Measurements from ENCODE around the gene HOXC9.

Gene HOXC9

GRCh38 chr12:53976172-53976822 is 23.7 kb upstream of the HOXC9 start:
- FAIRE-seq: no peak

DNA sequence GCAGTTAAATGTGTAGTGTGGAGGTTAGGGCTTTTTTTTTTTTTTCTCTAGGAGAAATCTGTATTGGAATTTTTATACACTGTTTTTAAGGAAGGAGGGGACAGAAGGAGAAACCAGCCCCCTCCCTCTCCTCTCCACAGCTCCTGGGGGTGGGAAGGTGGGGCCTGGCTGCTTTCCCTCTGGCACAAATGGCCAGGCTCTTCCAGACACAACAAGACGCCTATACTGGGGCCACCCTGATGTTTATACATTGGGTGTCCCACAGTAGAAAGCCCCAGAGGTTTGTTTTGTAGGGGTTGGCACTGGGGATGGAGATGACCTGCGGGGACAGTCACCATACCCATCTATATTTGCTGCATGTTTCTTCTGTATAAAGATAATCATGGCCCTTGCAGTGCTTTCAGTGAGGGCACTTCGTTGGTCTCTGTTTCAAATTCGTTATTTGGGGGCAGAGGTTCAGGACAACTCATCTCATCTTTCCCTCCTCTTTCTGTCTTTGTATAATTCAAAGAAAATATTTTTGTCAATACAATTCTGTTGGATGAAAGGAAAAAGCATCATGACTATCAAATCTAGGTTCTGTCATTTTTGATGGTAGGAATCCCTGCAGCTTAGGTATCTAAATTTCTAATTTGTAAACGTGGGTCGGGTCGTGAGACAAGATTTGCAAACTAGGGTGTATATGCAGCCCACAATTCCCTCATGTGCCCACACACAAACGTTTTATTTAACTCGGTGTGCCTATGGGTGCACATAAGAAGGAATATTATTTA is 23.0 kb upstream of the HOXC9 start:
- FAIRE-seq: no peak

- no peak for FAIRE-seq
Measured at GRCh38 chr12:53977596-53978445, 22.1 kb upstream of the HOXC9 start.

- FAIRE-seq: no peak
Measured at GRCh38 chr12:53978477-53979356, 21.2 kb upstream of the HOXC9 start.

DNA sequence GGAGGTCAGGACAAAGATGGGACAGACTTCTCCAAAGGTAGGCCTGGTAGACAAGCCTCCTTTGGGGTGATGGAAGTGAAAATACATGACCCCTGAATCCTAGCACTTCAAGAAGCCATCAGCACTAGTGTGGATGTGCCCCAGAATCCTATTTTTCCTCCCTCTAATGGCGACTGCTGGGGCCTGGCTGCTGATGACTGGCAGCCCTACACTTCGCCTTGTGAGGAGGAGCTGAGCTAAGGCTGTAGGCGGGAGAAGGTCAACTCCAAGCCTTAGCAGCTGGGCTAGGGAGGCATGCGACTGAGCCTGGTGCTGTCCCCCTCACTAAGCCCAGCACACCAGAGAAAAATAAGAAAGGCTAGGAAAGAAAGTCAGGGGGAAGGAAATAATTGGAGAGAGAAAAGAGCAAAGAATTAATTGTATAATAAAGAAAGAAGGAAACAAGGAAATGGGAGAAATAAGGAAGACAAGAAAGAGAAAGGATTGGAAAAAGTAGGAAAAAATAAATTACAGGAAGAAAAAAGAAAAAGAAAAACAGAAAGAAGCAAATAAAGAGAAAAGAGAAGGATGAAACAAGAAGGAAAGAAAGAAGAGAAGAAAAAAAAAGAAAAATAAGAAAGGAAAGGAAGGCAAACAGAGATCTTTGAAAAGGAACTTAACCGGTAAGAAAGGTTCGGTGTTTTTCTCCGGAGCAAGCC is 19.7 kb upstream of the HOXC9 start:
- FAIRE-seq: no peak

GRCh38 chr12:53980802-53981496 is 19.0 kb upstream of the HOXC9 start:
- no peak for FAIRE-seq

- no peak for FAIRE-seq
Measured at GRCh38 chr12:53981634-53982565, 18.1 kb upstream of the HOXC9 start.

DNA sequence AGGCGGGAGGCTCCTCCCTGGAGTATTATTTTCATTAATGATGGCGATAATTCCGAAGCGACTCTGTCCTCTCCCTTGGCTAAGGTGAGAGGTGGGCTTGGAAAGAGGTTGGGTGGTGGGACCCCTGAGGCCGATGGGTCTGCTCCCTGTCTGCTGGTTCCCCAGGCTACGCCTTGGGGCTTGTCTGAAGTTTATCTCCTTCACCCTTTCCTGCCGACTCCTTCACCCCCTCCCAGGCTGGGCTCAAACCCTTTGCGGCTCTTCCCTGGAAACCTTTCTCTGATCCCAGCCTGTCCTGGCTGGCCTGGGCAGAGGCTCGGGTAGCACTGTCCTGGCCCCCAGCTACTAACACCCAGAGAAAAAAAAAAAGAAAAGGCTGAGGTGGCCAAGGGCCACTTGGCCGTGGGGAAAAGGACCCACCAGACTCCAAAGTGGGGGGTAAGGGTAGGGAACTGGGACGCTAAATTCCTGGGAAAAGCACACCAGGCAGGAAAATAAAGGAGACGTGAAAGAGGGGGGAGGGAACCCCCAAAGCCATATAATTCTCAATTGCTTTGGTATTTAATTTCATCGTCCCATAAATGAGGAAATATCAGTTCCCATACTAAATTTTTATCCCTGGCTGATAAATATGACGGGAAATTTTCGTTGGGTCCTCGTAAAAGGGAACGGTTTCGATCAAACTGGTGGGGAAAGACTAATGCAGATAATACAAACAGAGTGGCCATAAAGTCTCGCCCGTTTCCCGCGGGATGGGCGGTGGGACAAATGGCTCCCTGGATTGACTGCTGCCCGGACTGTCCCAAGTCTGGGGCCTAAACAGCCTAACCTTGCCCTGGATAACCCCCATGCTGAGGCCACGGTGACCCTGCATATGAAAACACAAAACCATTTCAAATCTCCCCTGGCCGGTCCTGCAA is 17.1 kb upstream of the HOXC9 start:
- no peak for FAIRE-seq

DNA sequence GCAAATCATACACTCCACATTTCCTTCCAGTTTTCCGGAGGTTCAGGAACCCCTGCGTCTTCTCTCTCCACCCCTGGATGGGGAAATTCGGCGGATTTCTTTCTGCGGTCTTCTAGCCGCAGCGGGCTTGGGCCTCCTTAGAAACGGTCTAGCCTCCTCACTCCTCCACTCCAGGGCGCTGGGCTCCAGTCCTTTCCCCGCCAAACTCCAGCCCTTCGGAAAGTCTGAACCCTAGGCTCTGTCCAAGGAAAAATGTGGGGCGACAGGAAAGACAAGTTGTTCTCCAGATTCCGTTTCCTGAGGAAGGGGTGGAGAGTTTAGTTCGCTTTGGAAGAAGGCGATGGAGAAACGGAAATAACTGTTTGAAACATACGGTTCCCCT is 16.4 kb upstream of the HOXC9 start:
- FAIRE-seq: no peak

GRCh38 chr12:53983950-53984572 is 15.9 kb upstream of the HOXC9 start:
- FAIRE-seq: no peak

GRCh38 chr12:53984901-53985691 is 14.9 kb upstream of the HOXC9 start, which contains the start of gene HOXC10:
HOXC10 (plus strand) TSS chr12:53985146; CDS start chr12:53985260, 114 bp downstream.
- FAIRE-seq: no peak

DNA sequence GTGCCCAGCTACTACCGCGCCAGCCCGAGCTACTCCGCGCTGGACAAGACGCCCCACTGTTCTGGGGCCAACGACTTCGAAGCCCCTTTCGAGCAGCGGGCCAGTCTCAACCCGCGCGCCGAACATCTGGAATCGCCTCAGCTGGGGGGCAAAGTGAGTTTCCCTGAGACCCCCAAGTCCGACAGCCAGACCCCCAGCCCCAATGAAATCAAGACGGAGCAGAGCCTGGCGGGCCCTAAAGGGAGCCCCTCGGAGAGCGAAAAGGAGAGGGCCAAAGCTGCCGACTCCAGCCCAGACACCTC is 14.3 kb upstream of the HOXC9 start:
- no peak for FAIRE-seq

DNA sequence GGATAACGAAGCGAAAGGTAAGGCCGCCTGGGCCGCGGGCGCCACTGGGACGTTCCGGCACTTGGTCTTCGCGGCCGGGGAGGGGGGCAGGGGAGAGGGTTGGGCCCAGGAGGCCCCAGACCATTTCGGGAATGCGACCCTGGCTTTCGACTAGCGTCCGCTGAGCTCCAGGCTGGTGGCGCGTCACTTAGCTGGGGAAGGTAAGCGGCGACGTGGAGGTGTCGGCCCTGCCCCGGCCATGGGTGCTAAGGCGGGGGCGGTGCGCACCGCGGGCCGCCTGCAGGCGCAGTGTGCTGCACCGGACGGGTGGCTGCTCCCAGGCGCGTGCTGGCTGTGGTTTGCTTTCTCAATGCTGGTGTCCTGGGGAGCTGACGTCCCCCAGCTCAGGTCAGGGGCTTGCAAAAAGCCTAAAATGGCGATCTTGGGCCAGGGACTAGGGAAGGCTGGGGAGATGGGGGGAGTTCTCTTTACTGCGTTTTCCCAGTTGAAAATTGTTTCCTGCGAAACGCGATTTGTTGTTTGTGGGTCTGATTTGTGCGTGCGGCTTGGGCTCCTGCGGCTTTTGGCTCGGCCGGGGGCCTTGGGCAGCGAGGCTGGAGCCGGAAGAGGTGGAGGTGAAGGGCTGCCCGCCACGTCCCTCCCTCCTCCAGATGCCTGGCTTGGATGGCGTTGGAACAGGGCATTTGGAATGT is 13.8 kb upstream of the HOXC9 start:
- no peak for FAIRE-seq

DNA sequence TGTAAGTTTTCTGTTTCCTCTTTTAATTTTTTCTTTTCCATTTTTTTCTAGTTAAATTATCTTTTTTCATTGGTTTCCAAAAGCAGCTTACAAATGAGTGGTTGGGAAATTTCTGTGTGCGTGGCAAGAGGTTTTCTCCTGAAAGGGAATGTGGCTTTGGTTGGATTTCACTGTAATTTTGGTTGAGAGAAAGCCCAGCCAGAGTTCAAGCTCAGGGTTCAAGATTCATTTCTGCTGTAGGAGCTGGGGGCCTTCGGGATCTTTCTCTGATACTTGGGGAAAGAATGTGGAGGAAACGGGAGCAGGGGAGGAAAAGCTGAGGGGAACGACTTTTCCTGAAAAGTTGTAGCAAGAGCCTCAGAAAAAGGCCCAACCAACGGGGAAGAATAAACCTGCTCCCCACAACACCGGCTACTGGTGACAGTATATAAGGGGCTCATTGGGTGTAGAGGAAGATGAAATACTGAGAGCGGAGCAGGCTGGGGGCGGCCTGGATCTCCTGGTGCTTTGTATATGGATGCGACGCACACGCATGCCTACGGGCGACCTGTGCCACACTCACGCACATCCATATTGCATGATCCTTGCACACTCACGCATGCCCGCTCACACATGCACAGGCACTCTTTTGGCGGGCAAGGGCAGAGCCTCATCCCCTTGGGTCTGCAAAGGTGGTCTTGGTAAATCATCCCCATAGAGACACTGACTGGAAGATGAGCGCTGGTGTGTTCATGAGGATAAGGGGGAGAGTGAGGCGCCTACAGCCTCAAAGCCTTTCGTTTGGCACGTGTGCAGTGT is 13.1 kb upstream of the HOXC9 start:
- no peak for FAIRE-seq

DNA sequence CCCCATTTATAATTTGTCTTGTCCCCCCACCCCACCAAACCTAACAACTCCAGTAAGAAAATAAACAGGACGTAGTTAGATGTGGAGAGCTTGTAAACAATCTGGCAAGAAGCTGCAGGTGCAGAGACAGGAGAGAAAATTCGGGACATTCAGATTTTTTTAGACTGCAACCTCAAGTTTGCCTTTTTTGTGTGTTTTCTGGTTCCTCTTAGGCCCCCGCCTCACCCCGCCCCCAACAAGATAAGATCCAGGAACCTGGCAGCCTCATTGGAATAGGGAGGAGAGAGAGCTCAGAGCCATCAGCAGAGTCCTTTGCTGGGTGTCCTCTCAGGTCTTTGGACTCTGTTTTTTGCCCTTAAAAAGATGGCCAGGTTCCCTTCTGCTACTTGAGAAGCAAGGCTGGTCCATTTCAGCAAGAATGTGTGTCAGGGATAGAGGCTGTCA is 12.2 kb upstream of the HOXC9 start:
- no peak for FAIRE-seq

Data from colon (tissue), 2 donors.